ENCODE results near the gene CUX1.
"Not testable (repeated sequence)": the region's sequence is repeated elsewhere in the genome, so short reads cannot be mapped to it uniquely, and the experiment has no call there.

Gene CUX1

GRCh38 chr7:102024005-102024768, 206.8 kb downstream of the CUX1 start:
- no peak for DNase-seq

DNA sequence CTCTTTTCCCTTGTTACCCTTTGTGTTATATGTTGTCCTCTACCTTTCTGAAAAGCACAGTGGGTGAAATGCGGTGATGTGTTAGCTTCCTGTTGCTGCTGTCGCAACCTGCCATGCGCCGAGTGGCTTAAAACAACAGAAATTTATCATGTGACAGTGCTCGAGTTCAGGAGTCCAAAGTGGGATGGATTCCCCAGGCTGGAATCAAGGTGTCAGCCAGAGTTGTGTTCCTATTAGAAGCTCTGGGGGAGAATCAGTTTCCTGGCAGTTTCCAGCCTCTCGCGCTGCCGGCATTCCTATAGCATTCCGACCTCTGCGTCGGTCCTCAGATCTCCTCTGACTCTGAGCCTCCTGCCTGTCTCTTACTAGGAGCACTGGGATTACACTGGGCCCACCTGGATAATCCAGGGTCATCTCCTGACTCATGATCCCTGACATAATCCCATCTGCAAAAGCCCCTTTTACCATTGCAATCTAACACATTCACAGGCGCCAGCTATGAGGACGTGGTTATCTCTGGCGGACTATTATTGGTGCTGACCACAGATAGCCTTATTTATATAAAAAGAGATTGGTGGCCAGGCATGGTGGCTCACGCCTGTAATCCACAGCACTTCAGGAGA, 207.5 kb downstream of the CUX1 start:
- no peak for DNase-seq

DNA sequence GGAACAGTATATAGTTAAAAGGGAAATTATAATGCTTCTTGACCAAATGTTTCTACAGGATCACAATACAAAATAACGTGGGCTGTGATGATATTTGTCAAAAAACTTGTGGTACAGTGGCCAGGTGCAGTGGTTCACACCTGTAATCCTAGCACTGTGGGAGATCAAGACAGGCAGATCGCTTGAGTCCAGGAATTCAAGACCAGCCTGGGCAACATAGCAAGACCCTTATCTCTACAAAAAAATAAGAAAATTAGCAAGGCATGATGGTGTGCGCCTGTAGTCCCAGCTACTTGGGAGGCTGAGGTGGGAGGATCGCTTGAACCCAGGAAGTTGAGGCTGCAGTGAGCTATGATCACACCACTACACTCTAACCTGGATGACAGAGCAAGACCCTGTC, 208.4 kb downstream of the CUX1 start:
- DNase-seq, result not testable (repeated sequence)

GRCh38 chr7:102028206-102028826, 210.9 kb downstream of the CUX1 start:
- DNase-seq, result no peak

DNA sequence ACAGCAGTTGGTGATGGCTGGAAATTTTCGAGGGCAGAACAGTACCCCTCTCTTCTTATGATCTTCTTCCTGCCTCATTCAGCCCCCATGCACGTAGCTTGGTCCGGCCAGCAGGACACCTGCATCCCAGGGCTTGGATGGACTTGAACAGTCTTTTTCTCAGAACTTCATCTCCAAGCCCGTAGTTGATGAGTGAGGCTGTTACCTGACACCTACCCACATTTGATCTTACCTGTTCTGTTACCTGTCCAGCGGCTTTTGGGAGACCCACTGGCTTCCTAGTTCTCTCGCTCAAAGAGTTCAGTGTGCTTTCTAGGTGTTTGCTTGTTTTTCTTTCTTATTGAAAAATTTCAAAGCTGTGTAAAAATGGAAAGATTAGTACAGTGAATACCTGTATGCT, 212.2 kb downstream of the CUX1 start:
- DNase-seq, result no peak

- DNase-seq, result no peak
Measured at GRCh38 chr7:102030696-102031095, 213.3 kb downstream of the CUX1 start.

GRCh38 chr7:102036958-102037357, 219.5 kb downstream of the CUX1 start:
- DNase-seq, result no peak

DNA sequence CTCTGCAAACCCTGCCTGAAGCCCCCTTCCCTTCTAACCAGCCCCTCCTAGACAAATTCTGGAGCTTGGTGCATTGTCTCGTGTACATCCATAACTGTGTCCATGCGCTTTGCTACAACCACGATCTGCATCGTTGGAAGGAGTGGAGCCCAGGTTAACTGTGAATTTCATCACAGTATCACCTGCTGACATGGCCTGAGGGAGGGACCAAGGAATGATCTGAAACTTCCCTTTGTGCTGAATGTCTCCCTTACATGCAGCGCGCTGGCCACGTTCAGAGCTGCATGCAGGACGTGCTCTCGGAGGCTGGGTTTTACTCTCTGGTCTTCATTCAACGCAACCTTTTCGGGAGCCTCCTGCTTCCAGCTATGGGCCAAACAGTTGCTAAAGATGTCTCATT, 222.3 kb downstream of the CUX1 start:
- no peak for DNase-seq

DNA sequence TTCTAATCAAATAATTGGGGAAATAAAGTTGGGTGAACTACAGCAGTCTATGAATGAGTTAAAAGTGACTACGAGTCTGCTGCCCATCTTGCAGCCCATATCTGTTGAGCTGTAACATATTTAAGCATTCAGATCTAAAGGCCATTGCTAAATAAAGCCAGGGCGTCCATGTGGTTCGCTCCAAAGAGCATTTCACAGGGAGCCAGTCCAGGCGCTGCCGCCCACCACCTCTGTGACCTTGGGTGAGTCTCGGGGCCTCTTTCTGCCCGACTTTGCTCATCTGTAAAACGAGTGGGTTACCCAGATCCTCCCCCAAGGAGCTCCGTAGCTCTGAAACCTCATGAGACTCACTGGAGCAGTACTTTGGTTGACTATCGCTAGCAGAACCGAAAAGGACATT, 223.1 kb downstream of the CUX1 start:
- DNase-seq, result no peak

DNA sequence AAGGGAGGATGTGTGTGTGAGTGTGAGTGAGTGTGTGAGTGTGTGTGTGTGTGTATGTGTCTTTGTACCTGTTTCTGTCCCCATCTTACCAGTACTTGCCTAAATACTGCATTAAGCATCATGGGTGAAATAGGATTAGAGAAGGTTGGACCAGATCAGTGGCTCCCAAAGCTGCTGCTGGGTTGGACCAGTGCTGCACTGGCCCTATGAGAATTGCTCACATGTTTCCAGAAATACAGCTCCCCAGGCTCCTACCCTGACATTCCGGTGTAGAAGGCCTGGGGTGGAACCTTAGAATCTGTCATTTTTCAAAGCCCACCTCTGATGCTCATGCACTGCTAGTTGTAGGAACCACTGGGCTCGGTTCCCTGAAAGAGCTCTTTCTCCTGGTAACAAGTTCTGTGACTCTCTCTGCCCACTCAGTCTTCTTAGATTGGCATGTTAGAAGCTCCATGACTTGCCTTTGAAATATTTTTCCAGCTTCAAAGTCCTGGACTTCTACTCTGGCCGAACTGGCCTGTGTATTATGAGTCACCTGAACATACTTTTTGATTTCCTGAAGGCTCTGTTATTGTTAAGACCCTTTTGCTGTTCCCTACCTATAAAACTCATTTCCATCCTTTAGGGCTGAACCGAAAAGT, 224.7 kb downstream of the CUX1 start:
- no peak for DNase-seq

DNA sequence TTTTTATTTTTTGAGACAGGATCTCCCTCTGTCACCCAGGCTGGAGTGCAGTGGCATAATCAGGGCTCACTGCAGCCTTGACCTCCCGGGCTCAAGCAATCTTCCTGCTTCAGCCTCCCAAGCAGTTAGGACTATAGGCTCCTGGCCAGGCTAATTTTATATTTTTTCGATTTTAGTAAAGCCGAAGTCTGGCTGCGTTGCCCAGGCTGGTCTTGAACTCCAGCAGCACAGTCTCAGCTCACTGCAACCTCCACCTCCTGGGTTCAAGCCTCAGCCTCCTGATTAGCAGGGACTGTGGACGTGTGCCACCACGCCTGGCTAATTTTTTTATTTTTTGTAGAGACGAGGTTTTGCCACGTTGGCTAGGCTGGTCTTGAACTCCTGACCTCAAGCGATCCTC, 225.4 kb downstream of the CUX1 start:
- DNase-seq, result not testable (repeated sequence)

DNA sequence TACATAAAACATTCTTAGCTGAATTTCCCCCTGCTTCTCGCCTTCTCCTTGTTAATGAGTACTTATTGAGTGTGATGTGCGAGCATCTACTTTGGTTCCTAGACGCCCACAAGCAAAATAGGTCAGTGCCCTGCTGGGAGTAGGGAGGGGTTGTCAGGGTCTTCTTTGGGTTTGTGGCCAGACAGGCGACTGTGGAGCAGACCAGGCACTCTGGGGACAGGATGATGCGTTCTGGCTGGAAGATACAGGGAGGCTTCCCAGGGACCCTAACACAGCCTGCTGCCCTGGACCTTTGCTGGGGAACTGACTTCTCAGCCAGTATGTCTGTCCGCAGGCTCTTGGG, 227.2 kb downstream of the CUX1 start:
- no peak for DNase-seq

DNA sequence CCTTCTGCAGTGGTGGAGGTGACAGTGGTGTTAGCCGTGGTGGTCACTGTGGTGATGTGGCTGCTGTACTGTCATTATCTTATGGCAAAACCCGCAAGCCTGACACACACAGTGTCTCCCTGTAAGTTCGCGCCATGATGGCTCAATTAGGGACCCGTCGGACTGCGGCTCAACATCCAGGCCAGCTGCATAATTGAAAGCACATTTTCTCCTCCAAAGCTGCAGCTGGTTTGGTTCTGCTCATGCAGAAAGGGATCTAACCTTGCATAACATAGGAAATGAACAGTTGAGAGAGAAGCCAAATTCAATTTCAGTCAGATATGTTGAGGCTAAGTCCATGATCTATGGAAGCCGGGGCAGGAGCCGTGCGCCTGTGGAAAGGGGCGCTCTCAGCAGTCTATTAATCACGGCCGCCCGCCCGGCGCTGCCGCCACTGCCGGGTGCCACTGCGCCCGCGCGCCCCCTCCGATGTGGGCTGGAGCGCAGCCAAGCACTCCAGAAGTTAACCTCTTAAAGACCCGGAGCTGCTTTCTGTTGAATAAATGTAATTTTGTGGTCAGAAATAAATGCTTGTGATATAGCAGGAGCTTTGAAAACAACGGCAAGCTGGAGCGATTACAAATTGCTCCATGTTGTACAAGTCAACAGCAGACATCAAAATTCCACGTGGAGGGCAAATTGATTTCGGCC, 227.7 kb downstream of the CUX1 start:
- DNase-seq, result no peak

DNA sequence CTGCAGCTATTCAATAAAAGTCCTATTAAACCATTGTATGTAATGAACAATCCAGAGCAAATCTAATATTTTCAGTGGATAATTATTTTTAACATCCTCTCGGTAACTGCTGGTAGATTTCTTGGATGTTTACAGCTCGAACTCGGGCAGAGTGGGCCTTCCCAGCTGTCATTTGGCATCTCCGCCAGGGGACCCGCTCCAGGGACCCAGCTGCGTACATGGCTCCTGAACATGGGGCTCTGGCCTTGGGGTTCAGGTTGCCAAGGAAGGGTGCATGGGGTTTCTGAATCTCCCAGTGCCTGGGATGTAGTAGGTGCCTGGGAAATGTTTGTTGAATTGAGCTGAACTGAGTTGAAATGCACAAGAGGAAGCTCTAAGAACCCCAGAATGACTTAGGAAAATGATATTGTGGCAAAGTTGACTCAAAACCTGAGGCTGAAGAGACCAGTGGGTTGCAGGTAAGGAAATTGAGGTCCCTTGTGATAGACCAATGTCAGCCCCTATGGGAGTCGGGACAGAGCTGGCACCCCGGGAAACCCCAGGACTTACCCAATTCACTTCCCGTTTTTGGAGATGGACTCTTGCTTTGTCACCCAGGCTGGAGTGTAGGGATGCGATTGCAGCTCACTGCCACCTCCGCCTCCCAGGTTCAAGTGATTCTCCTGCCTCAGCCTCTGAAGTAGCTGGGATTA, 228.4 kb downstream of the CUX1 start:
- DNase-seq, result no peak

DNA sequence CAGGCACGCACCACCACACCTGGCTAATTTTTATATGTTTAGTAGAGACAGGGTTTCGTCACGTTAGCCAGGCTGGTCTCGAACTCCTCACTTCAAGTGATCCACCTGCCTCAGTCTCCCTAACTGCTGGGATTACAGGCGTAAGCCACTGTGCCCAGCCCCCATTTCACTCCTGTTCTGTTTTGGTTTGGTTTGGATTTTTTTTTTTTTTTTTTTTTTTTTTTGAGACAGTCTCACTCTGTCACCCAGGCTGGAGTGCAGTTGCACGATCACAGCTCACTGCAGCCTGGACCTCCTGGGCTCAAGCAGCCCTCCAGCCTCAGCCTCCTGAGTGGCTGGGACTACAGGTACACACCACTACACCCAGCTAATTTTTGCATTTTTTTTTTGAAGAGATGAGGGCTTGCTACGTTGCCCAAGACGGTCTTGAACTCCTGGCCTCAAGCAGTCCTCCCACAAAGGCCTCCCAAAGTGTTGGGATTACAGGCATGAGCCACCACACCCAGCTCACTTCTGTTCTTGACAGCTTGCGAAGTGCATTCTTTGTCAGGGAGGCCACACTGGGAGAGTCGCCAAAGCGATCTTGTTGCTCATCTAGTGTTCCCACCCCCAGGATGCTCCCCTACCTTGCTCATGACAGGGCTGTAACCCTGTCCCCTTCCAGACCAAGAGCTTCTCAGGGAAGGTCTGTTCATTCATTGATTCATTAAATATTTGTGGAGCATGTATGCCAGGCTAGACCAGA, 229.1 kb downstream of the CUX1 start:
- DNase-seq, result no peak

- no peak for DNase-seq
Measured at GRCh38 chr7:102047167-102047566, 229.7 kb downstream of the CUX1 start.

GRCh38 chr7:102049765-102050164, 232.3 kb downstream of the CUX1 start:
- no peak for DNase-seq

DNA sequence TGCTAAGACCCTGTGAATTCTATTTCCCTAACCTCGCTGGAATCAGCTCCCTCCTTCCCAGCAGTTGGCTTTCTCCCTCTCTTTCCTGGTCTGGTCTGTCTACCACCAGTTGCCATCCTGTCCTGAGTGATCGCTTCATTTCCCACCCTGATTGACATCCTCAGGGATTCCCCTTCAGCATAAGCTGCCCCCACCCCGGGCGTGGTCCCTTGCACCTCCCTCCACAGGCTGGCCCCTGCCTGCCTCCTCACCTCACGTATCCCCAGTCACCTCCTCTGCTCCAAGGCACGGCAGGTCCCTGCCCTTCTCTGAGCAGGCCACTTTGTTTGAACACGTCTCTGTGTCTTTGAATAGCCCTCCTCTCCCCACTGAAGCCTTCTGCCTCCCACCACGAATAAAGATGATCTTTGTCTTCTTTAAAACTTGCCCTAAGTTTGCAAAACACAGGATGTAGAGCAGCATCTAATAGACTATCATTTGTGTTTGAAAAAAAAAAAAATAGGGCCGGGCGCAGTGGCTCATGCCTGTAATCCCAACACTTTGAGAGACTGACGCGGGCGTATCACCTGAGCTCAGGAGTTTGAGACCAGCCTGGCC, 233.5 kb downstream of the CUX1 start:
- DNase-seq, result no peak

DNA sequence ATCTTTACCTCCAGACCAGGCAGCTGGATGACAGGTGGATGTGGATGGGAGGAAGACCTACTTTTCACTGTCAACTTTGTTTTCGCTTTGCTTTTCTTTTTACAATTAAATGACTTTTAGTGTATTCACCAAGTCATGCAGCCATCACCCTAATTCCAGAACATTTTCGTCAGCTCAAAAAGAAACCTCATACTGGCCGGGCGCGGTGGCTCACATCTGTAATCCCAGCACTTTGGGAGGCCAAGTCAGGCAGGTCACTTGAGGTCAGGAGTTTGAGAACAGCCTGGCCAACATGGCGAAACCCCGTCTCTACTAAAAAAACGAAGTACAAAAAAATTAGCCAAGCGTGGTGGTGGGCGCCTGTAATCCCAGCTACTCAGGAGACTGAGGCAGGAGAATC, 234.3 kb downstream of the CUX1 start:
- DNase-seq, result not testable (repeated sequence)

GRCh38 chr7:102054158-102054557, 236.7 kb downstream of the CUX1 start:
- no peak for DNase-seq

DNA sequence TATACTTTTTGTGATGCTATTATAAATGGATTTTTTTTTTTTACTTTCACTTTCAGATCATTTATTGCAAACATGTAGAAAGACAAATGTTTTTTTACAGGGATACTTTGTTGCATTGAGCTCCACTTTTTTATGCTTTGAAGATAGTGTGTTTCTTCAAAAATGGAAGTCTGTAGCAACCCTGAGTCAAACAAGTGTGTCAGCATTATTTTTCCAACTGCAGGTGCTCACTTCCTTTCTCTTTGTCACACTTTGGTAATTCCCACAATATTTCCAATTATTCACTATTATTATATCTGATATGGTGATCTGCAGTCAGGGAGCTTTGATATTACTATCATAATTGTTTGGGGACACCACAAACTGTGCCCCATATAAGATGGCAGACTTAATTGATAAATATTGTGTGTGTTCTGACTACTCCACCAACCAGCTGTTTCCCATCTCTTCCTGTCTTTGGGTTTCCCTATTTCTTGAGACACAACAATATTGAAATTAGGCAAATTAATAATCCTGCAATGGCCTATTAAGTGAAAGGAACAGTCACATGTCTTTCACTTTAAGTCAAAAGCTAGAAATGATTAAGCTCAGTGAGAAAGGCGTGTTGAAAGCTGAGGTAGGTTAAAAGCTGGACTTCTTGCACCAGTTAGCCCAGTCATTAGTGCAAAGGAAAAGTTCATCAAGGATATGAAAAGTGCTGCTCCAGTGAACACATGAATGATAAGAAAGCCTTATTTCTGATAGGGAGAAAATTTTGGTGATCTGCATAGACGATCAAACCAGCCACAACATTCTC, 238.0 kb downstream of the CUX1 start:
- no peak for DNase-seq
